NCI-H187 treated with DMSO at 0.1 percent for 48 hours (cell line): ENCODE measurements around the gene NDFIP1.

Experiments
- DNase-seq: peaks from one replicate; lab custom pipeline; 2025; lab: John Stamatoyannopoulos, UW

NDFIP1 gene

GRCh38 chr5:142189813-142190212 is 81.2 kb downstream of the NDFIP1 start:
- DNase-seq: no peak

GRCh38 chr5:142191776-142192175 is 83.2 kb downstream of the NDFIP1 start:
- DNase-seq: no peak

GRCh38 chr5:142192286-142193113 is 83.9 kb downstream of the NDFIP1 start:
- no peak for DNase-seq

GRCh38 chr5:142193114-142193428 is 84.5 kb downstream of the NDFIP1 start:
- DNase-seq: no peak

- no peak for DNase-seq
These were observed 88.5 kb downstream of the NDFIP1 start for GRCh38 chr5:142197098-142197497.

GRCh38 chr5:142197781-142198180 is 89.2 kb downstream of the NDFIP1 start:
- DNase-seq: no peak

- DNase-seq: no peak
These were observed 90.8 kb downstream of the NDFIP1 start for GRCh38 chr5:142199388-142199787.

GRCh38 chr5:142200387-142200786 is 91.8 kb downstream of the NDFIP1 start:
- DNase-seq: no peak

GRCh38 chr5:142201471-142201887 is 92.9 kb downstream of the NDFIP1 start:
- no peak for DNase-seq

GRCh38 chr5:142202282-142202681 is 93.7 kb downstream of the NDFIP1 start:
- DNase-seq: no peak
